Activated gamma-delta T cell treated with anti-CD3 and anti-CD28 coated beads, Interleukin-2, amount 50 U/mL, for 16 hours (primary cell): ENCODE measurements around the gene KCNIP2.

ENCODE experiments used
- DNase-seq: peaks from one replicate; pipeline ENCODE4 v3.0.0-alpha.2; 2020; ENCODE audit warnings: low read depth

The KCNIP2 gene

DNA sequence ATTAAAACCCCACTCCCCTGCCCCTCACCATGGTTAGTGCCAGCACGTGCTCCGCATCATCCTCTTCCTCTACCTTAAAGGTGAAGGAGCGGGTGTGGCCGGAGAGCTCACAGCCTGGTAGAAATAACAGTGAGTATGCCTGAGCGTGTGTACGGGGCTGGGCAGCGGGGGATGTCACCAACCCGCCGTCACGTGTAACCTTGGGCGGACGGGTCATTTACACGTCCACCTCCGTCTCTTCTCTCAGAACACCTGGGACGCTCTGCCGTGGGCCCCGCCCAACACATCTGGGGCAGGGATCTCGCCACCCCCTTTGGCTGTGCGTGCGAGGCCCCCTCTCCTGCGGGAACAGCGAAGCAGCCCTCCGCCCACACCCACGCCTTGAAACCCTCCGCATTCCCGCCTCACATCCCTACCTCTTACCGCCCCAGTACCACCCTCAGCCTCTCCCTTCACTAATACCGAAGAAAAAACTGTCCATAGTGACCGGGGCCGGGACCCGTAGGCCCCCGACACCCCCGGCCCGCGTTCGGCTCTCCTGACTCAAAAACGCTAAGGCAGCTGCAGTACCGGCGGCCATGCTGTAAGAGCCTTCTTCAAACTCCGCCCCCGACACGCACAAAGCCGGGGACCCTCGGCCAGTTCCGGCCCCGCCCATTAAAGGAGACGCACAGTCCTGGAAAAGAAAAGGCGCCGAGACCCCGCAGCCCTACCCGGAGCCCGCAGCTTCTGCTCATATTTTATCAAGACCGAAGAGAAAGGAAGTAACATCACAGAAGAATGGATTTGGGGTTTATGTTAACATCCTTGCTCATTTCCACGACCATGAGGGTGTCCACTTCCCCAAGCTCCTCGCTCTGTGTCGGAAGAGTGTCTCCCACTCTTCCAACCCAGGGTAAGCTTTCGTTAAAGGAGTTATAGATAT, 60.5 kb downstream of the KCNIP2 start, which contains the start of gene NPM3:
Gene NPM3, minus strand, starts transcription at position 636 of the 925 bp plus-strand sequence. Its CDS starts 56 bp downstream, at position 580.
- DNase-seq = peak; percentile 75

DNA sequence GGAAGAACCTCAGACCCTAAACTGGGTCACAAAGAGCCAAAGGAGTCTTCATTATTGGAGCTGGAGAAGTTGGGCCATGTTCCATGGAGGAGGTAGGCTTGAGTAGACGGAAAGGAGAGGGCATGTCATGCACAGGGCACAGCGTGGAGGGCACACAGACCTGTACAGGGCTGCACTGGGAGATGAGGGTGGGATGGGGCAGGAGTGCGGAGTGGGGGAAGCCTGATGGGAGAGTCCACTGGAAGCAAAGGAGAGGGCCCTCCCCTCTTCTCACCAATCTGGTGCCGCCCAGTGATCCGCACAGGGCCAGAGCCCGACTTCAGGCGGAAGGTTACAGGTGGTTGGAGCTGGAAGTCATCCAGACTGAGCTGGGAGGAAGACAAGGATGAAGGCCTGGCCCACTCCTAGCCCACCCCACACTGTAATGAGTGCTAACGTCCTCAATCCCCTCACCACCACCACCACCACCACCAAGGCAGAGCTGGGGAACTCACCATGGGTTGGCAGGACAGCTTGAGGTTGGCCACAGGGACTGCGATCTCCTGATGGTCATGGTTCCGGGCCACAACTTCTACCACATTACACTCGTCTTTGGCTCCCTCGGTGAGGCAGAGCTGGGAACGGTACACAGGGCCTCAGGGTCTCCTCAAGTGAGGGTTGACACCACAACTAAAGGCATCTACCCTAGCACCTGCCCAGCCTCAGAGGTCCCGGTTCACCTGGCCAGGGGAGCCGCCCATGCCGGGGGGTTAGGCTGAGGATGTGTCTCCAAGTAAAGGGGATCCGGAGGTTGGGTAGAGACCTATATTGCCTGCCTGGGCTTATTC, 61.4 kb downstream of the KCNIP2 start:
- DNase-seq = no peak

DNA sequence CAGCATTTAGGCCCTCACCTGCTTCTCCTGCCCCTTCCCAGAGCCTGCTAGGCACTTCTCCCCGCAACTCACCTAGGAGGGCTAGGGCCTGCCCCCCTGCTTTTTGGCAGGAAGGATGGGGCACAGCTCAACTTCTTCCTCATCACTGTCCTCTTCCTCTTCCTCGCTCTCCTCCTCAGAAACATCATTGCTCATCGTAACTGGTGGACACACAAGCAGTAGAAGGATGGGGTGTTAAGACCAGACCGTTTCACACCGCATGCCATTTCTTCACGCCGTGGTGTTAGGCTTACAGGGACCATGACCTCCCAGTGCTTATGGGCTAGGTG, 62.0 kb downstream of the KCNIP2 start:
- DNase-seq = no peak

DNA sequence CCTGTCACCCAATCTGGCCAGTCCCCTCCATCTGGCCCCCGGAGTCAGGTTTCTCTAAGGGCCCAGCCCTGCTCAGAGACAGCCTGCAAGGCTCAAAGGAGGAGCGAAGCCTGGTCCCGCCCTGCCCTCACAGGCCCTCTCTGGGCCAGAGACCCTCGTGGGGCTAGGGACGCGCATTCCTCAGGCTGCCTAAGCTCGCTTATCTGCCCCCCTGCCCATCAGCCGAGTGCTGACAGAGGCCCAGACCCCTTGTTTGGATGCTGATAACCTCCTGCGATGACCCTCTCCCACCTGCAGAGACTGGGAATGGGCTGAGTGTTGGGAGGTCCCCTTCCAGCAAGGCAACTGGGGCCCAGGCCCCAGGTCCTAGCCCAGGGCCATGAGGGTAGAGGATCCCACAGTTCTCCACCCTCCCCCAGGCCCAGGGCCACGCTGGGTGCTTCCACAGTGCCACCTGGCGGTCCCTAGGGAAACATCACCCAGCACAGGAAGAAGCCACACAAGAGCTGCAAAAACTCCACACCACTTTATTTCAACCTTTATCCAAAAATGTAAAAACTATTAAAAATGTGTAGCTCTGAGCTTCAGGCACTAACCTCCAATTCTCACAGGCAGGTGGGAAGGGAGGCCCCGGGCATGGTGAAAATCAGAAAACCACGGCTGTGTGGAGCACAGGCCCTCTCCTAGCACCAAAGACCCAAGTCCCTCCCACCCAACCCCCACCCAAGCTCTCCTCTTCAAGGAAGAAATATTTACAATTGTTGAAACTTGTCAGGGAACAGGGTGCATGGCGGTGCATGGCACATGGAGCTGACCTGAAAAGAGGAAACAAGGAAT, 62.6 kb downstream of the KCNIP2 start:
- peak; percentile 52 for DNase-seq

DNA sequence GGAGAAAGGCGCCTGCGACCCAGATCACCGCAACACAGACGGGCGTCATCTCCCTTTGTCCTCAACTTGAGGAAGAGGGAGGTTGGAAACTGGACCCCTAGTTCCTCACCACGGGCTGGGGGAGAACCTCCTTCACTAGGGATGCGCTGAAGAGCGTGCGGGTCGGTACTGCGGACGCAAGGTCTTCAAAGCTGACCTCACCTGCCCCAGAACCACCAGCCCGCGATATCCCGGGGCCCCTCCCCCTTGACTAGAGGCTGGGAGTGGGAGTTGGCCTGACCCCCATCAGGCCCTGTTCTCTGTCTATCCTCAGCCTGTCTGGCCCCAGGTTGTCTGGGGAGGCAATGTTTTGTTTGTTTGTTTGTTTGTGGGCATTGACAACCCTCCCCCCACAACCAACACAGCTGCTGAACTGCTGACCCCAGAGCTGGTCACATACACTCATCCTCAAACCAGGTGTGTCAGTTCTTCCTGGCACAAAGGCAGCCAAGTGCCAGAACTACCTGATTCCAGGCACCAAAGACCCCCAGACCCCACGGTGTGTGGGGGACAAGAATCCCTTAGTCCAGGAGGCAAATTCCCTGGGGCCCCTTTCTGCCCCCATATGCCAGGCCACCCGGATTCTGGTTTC, 63.3 kb downstream of the KCNIP2 start:
- DNase-seq = no peak

DNA sequence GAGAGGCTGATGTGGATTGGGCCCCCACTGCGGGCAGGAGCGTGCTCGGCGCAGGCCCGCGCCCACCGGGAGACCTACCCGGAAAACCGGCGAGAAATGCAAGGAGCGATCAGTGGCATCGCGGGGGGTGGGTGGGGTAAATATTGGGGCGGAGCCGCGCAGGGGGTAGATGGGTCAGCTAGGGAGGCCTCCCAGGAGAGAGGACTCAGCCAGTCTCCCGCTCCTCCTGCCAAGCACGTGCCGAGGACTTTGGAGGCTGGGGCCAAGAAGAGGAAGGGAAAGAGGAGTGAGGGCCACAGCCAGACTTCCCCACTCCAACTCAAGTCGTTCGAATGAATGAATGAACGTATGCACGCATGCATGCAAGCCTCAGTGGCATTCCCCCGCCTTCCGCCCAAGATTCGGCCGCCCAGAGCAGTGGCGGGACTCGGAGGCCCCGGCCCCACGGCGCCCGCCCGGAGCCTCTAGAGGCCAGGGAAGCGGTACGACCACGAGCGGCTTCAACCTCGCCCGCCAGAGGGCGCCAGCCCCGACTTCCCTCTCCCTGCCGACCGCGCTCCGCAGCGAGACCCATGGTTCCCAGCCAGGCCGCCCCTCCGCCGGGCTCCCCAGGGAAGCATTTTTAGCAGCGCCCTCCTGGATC, 63.9 kb downstream of the KCNIP2 start:
- peak; percentile 76 for DNase-seq

DNA sequence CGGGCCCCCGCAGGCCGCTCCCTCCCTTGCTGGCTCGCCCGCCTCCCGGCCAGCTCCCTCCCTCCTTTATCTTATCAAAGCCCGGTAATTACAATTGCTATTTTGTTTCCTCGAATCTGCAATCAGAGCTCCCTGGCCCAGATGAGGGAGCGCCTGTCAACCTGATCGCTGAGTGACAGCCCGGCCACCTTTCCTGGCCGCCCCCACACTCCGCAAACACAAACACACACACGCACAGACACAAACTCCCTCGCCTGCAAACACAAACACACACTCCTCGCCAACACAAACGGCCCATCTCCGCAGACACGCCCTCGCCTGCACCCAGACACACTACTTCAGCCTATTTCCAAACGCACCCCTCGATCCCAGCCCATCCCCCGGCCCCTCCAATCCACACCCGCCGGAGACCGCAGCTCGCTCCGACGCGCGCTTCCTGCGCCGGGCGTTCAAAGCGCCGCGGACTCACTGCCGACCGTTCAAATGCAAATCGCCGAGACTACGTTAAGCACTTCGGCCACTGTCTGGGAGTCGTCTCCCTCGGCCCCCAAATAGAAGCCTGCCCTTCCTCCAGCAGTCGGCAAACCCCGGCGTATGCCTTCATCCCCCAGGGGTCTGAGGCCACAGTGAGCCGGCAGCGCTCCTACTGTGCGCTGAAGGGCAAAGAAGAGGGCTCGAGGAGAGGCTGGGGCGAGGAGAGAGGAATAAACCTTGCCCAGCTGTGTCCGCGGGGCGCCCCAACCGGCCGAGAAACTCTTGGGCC, 64.6 kb downstream of the KCNIP2 start:
- no peak for DNase-seq

DNA sequence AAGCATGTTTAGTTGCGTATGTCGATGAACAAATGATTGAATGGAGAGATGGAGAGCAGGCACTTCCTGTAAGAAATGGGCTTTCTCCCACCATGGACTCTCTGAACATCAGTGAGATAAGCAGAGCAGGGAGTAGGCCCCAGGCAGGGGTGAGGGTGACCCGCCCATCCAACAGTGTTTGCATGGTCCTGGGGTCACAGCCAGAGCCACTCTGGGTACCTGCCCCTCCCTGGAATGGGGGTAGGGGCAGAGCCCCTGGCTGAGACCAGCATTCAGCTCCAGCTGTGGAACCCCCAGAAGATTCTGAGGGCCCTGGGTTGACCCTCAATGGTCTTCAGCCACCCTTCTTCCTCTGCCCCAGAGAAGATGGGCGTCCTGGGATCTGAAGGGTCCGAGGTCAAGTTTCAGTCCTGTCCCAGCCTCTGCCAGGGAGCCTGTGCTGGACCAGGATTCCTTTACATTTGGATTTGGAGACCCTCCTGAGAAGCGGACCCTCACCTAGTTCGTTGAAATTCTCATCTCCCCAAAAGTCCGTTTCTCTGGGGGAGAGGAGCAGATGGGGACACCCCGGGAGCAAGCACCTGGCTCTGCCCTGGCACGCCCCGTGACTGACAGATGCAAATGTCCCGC, 65.3 kb downstream of the KCNIP2 start:
- no peak for DNase-seq

DNA sequence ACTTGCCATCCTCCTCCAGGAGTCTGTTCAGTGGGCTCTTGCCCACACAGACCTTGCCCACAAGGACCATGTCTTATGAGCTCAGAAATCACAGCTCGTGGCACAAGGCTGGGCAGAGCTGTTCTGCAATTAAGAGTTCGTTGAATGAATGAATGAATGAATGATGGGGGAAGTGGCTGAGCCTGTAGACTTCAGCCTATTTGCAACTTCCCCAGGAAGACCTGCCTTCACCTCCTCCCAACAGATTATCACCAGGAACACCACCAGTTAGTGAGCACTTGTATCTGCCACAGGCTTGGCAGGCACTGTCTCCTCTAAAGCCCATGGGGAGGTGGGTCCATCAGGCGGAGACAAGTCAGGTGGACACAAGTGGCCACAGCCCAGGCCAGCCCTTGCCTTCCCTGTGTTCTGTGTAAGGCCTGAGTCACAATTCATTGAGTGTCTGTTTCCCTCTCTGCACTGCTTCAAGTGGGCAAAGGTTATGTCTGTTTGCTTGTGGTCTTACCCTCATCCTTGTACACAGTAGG, 65.9 kb downstream of the KCNIP2 start:
- no peak for DNase-seq

DNA sequence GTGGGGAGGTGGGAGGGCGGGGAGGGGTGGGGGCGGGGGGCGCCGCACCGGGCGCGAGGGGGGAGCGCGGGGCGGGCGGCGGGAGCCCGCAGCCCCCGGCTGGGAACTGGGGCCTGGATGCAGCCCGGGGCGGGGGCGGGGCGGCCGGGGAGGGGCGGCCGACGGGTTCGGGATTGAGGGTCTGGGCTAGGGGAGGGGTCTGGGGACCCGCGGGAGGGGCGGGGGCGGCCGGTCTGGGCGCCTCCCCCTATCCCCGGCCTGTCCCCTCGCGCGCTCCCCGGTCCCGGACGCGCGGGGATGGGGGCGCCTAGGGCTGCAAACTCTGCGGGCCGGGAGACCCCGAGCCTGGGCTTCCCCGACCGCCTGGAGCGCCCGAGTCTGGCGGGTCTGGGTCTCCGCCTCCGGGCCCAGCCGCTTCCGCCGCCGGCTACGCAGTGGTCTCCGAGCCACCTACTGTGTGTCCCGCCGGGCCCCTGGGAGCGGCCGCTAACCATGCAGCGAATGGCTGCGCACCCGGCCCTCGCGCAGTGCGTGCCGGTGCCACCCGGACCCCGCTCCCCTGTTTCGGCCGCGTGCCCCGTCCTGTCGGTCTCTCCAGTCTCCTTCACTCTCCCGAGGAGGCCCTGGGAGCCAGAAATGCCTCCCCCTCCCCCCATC, 67.3 kb downstream of the KCNIP2 start:
- no peak for DNase-seq
